CD14-positive monocyte (primary cell): ENCODE measurements around the gene SERPINA4. TPM values are rescaled to one million over a fixed set of nuclear protein-coding genes. Genes with fewer than 3 reads are reported as not detected.

Experiments used
- DNase-seq, 3 donors: peaks; one replicate each; pipeline ENCODE4 v3.0.0-alpha.2; 2011 to 2022
- H2AFZ ChIP-seq: 2 replicates; pipeline ENCODE4 v1.6.0; 2012; ENCODE audit warnings: mild to moderate bottlenecking, low read depth, low read length, inconsistent platforms; ENCODE audit not compliant: insufficient read depth, poor library complexity, severe bottlenecking
- H3K27ac ChIP-seq, 2 donors: 1 replicate in 1 of 2; 2 replicates in 1 of 2; pipeline ENCODE4 v1.5.1; 2012 to 2013; ENCODE audit warnings: low read length in 2 of 2, control low read depth in 1 of 2, inconsistent platforms in 1 of 2, low read depth in 1 of 2, mild to moderate bottlenecking in 1 of 2
- H3K27me3 ChIP-seq, 2 donors: one replicate each; pipeline versions ENCODE4 v1.6.0 to v1.6.1; 2011 to 2013; ENCODE audit warnings: low read length in 2 of 2; ENCODE audit not compliant: control insufficient read depth in 2 of 2, insufficient read depth in 2 of 2
- H3K36me3 ChIP-seq, 2 donors: replicated peaks in 1 of 2; 1 replicate in 1 of 2; 2 replicates in 1 of 2; pipeline versions ENCODE4 v1.5.1 to v1.6.1; 2012 to 2013; ENCODE audit warnings: low read length in 2 of 2, control low read depth in 1 of 2, inconsistent platforms in 1 of 2, mild to moderate bottlenecking in 1 of 2; ENCODE audit not compliant: insufficient read depth in 2 of 2, control insufficient read depth in 1 of 2
- H3K4me1 ChIP-seq, 2 donors: 1 replicate in 1 of 2; 2 replicates in 1 of 2; pipeline versions ENCODE4 v1.5.1 to v1.6.1; 2012 to 2013; ENCODE audit warnings: low read length in 2 of 2, control low read depth in 1 of 2, inconsistent platforms in 1 of 2, mild to moderate bottlenecking in 1 of 2, moderate library complexity in 1 of 2; ENCODE audit not compliant: insufficient read depth in 2 of 2, control insufficient read depth in 1 of 2
- H3K4me2 ChIP-seq: replicated peaks from 2 replicates; pipeline ENCODE3; 2012; ENCODE audit warnings: low read length, moderate library complexity, mild to moderate bottlenecking; ENCODE audit not compliant: poor library complexity, severe bottlenecking; ENCODE audit errors: extremely low read depth
- H3K4me3 ChIP-seq, 3 experiments: fragments of 200-600 bp in 1 of 3; sonication (generic) in 1 of 3; replicated peaks in 1 of 3; 1 replicate in 2 of 3; 2 replicates in 1 of 3; pipeline ENCODE4 v1.5.1; 2011 to 2013; ENCODE audit warnings: low read length in 3 of 3, mild to moderate bottlenecking in 3 of 3, control low read depth in 2 of 3, low read depth in 2 of 3, inconsistent platforms in 1 of 3, moderate library complexity in 1 of 3
- H3K79me2 ChIP-seq: 2 replicates; pipeline ENCODE4 v1.6.0; 2012; ENCODE audit warnings: mild to moderate bottlenecking, control low read depth, inconsistent platforms, low read length, moderate library complexity; ENCODE audit not compliant: insufficient read depth
- H3K9ac ChIP-seq: 2 replicates; pipeline ENCODE4 v1.6.0; 2017; ENCODE audit warnings: low read length, mild to moderate bottlenecking; ENCODE audit not compliant: insufficient read depth, poor library complexity, severe bottlenecking
- H3K9me3 ChIP-seq, 2 donors: replicated peaks in 1 of 2; 1 replicate in 1 of 2; 2 replicates in 1 of 2; pipeline versions ENCODE4 v1.5.1 to v1.6.1; 2012 to 2013; ENCODE audit warnings: low read length in 2 of 2, control low read depth in 1 of 2; ENCODE audit not compliant: control insufficient read depth in 1 of 2, insufficient read depth in 1 of 2
- H4K20me1 ChIP-seq: 2 replicates; pipeline ENCODE4 v1.6.0; 2012; ENCODE audit warnings: mild to moderate bottlenecking, low read length, control low read depth, moderate library complexity; ENCODE audit not compliant: insufficient read depth
- H3K27ac Mint-ChIP-seq, 7 donors: one replicate each; pipeline ENCODE4 v1.8.0; 2020; ENCODE audit warnings: mild to moderate bottlenecking in 7 of 7, mixed read lengths in 7 of 7, moderate library complexity in 6 of 7, inconsistent platforms in 2 of 7
- H3K27me3 Mint-ChIP-seq, 3 donors: one replicate each; pipeline ENCODE4 v1.8.0; 2021 to 2022; ENCODE audit warnings: low read depth in 3 of 3, mild to moderate bottlenecking in 3 of 3, mixed read lengths in 3 of 3, moderate library complexity in 3 of 3, inconsistent platforms in 1 of 3
- H3K36me3 Mint-ChIP-seq, 2 donors: one replicate each; pipeline ENCODE4 v1.8.0; 2020; ENCODE audit warnings: mixed read lengths in 2 of 2, inconsistent platforms in 1 of 2, mild to moderate bottlenecking in 1 of 2
- H3K4me1 Mint-ChIP-seq: one replicate; pipeline ENCODE4 v1.8.0; 2020; ENCODE audit warnings: mild to moderate bottlenecking, mixed read lengths
- H3K4me3 Mint-ChIP-seq, 2 donors: one replicate each; pipeline ENCODE4 v1.8.0; 2020; ENCODE audit warnings: mild to moderate bottlenecking in 2 of 2, mixed read lengths in 2 of 2, moderate library complexity in 1 of 2
- H3K9me3 Mint-ChIP-seq, 7 donors: one replicate each; pipeline ENCODE4 v1.8.0; 2020 to 2022; ENCODE audit warnings: mixed read lengths in 7 of 7, mild to moderate bottlenecking in 6 of 7, moderate library complexity in 6 of 7, inconsistent platforms in 2 of 7
- CTCF ChIP-seq: fragments of 200-600 bp; IDR thresholded peaks from one replicate; pipeline ENCODE4 v1.8.0; 2022; ENCODE audit warnings: antibody characterized with exemption, mild to moderate bottlenecking
- WGBS: methylation state at CpG from one replicate; pipeline ENCODE4 v1.1.5; 2013; ENCODE audit warnings: missing lambda C conversion rate; ENCODE audit not compliant: insufficient coverage; 5-methylcytosine and 5-hydroxymethylcytosine counted together
- intact Hi-C, 2 donors: fragments of 100-400 bp; cut with micrococcal nuclease; formaldehyde crosslinking; loops; one replicate each; pipeline versions ENCODE4 v1.15.0 to v1.15.1; 2023
- polyA plus RNA-seq, 3 donors: library from polyadenylated mRNA; depleted of rRNA in 1 of 3; unstranded in 2 of 3; stranded (reverse) in 1 of 3; fragments of 300-500 nt in 2 of 3; fragments of >200 nt in 1 of 3; fragmentation: Illumina TruSeq in 2 of 3; gene quantifications; 1 replicate in 2 of 3; 2 replicates in 1 of 3; pipeline ENCODE4 v1.2.3, GENCODE V29; 2012 to 2021

The SERPINA4 gene
- polyA plus RNA-seq, 3 donors = not detected

GRCh38 chr14:94562022-94562421, 780 bp downstream of the SERPINA4 start:
- WGBS = 66% methylated on average over 3 of the region's 5 CpGs
- Mint-ChIP-seq H3K9me3 (peaks cover under 1 to 12% (median 2%) of the 10 kb centered on the region in 7 donors), H3K27ac (no peak overlapping the region), H3K4me3 (no peak overlapping the region), H3K27me3 (peaks cover 2 to 9% (median 2%) of the 10 kb centered on the region in 3 donors), H3K36me3 (no peaks in the 10 kb centered on the region), H3K4me1 (no peaks in the 10 kb centered on the region)
- intact Hi-C loops = no loop called here
- no peak for DNase-seq
- Histone ChIP-seq H3K36me3 (no peaks in the 10 kb centered on the region), H3K4me3 (no peak overlapping the region), H2AFZ (no peak overlapping the region), H3K9ac (no peak overlapping the region), H3K4me1 (no peaks in the 10 kb centered on the region), H3K79me2 (no peaks in the 10 kb centered on the region), H3K27ac (no peak overlapping the region), H3K9me3 (no peaks in the 10 kb centered on the region), H3K4me2 (no peak overlapping the region), H3K27me3 (no peaks in the 10 kb centered on the region), H4K20me1 (no peaks in the 10 kb centered on the region)
- no peak for TF ChIP-seq CTCF

- intact Hi-C loops = no loop called here
- Mint-ChIP-seq H3K27ac (peak overlapping the region in 1 of 7 donors; percentile 33), H3K4me3 (no peak overlapping the region), H3K4me1 (no peaks in the 10 kb centered on the region), H3K9me3 (peaks cover 0 to 12% (median 2%) of the 10 kb centered on the region in 7 donors), H3K36me3 (no peaks in the 10 kb centered on the region), H3K27me3 (peaks cover 2 to 9% (median 2%) of the 10 kb centered on the region in 3 donors)
- H3K36me3 ChIP-seq = no peaks in the 10 kb centered on the region
- no peak overlapping the region for H3K27ac ChIP-seq
- H3K4me1 ChIP-seq = no peaks in the 10 kb centered on the region
- DNase-seq = no peak
- H3K4me2 ChIP-seq = no peak overlapping the region
- H3K9me3 ChIP-seq = no peaks in the 10 kb centered on the region
- no peaks in the 10 kb centered on the region for H4K20me1 ChIP-seq
- H2AFZ ChIP-seq = no peak overlapping the region
- TF ChIP-seq CTCF = no peak
- WGBS = 94% methylated on average over 13 of the region's 16 CpGs
- H3K4me3 ChIP-seq = no peak overlapping the region
- no peaks in the 10 kb centered on the region for H3K27me3 ChIP-seq
- no peaks in the 10 kb centered on the region for H3K79me2 ChIP-seq
- H3K9ac ChIP-seq = no peak overlapping the region
These were observed 2.0 kb downstream of the SERPINA4 start for GRCh38 chr14:94562941-94563883.
